GM21515 (cell line): ENCODE results near the gene CD74.

ENCODE experiments used
- ATAC-seq: cut with Tn5 transposase; IDR thresholded peaks from one replicate; pipeline ENCODE4 v1.9.1; 2021; ENCODE audit not compliant: unreplicated experiment

The CD74 gene

DNA sequence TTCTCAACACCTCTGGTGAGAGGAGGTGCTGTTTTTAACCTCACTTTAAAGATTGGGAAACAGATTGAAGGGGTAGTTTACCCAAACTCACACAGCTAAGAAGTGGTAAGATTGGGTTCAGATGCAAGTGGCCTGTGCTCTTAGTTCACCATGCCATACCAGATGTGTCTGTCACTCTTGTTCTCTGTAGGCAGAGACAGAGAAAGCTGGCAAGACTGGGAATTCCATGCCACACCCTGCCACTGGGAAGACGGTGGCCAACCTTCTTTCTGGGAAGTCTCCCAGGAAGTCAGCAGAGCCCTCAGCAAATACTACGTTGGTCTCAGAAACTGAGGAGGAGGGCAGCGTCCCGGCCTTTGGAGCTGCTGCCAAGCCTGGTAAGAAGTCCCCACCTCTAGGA, 44.2 kb downstream of the CD74 start:
- no peak for ATAC-seq

DNA sequence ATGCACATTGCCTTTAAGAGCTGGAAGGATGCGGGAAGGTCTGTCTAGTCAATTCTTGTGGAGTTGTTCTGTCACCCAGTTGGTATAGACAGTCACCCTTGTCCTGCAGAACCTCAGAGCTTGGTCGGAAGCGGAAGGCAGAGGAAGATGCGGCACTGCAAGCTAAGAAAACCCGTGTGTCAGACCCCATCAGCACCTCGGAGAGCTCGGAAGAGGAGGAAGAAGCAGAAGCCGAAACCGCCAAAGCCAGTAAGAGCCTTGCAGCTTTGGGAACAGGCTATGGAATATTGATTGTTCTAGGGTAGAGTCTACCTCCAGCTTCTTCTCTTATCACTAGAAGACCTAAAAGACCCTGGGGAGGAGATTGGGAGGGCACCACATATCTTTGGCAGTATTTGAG, 48.7 kb downstream of the CD74 start:
- no peak for ATAC-seq

- no peak for ATAC-seq
These were observed 49.5 kb downstream of the CD74 start for GRCh38 chr5:150363185-150363584.

GRCh38 chr5:150361301-150361700, 51.4 kb downstream of the CD74 start:
- ATAC-seq, result peak; percentile 26

- ATAC-seq, result no peak
These were observed 54.2 kb downstream of the CD74 start for GRCh38 chr5:150358261-150359095.

- peak; percentile 91 for ATAC-seq
These were observed 55.1 kb downstream of the CD74 start, which contains the start of gene TCOF1 for GRCh38 chr5:150357326-150358260. Gene TCOF1, plus strand, starts transcription at chr5:150357697. Its CDS starts 50 bp downstream, at chr5:150357747.

GRCh38 chr5:150356575-150357294, 56.0 kb downstream of the CD74 start:
- ATAC-seq, result no peak

- no peak for ATAC-seq
These were observed 56.9 kb downstream of the CD74 start for GRCh38 chr5:150355791-150356190.

DNA sequence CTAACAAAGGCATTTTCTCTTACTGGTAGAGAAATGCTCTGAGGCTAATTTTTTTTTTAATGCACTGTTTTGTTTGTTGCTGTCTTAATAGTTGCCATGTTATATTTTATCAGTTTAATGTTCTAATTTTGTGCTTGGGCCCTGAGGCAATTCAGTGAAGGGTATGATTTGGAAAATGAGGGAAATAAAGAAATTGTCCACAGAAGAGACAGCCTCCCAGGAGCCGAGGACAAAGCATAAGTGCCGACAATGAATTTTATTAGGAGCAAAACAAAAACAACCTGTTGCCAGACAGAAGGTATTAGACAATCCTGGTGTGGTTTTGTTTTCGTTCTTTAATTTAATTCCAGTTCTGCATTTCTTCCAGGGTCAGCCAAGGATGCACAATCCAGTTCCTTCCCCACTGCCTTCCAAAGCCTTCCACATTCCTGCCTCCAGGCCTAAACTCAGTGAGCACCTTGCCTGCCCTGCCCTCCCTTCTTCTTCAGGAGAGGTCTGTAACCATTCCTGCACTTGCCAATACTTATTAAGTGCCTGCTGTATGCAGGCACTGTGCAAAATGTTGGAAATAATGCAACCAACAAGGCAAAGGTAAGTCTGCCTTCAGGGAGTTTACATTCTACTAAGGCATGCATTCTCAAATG, 59.6 kb downstream of the CD74 start:
- ATAC-seq, result no peak

GRCh38 chr5:150352244-150353031, 60.3 kb downstream of the CD74 start:
- no peak for ATAC-seq
